Ishikawa (cell line): ENCODE data around the gene HYAL4.

Source experiments
- CEBPB ChIP-seq: IDR thresholded peaks from 2 replicates; pipeline ENCODE4 v1.6.1; 2012
- EP300 ChIP-seq: IDR thresholded peaks from 2 replicates; pipeline ENCODE4 v1.6.1; 2012; ENCODE audit warnings: borderline replicate concordance
- FOXM1 ChIP-seq: IDR thresholded peaks from 2 replicates; pipeline ENCODE4 v1.6.1; 2012; ENCODE audit warnings: low read depth, borderline replicate concordance
- MAX ChIP-seq: IDR thresholded peaks from 2 replicates; pipeline ENCODE4 v1.6.1; 2012
- RAD21 ChIP-seq: IDR thresholded peaks from 2 replicates; pipeline ENCODE4 v1.6.1; 2012; ENCODE audit warnings: low read depth
- REST ChIP-seq: IDR thresholded peaks from 2 replicates; pipeline ENCODE4 v1.6.1; 2012; ENCODE audit warnings: low read depth, mild to moderate bottlenecking
- TAF1 ChIP-seq: IDR thresholded peaks from 2 replicates; pipeline ENCODE4 v1.6.1; 2012; ENCODE audit warnings: low read depth, mild to moderate bottlenecking
- USF1 ChIP-seq: IDR thresholded peaks from 2 replicates; pipeline ENCODE4 v1.6.1; 2012

GRCh38 chr7:123849855-123850254, 4.9 kb downstream of the HYAL4 start:
- TF ChIP-seq EP300 (no peak), REST (no peak), RAD21 (no peak), CEBPB (no peak), USF1 (no peak), FOXM1 (no peak), MAX (no peak), TAF1 (no peak)
